SK-N-SH (cell line): Measurements from ENCODE around the gene AUTS2. TPM values are rescaled to one million over a fixed set of nuclear protein-coding genes. Genes with fewer than 3 reads are reported as not detected.

Experiments
- CTCF ChIA-PET: fragments of 300-600, 350-600 bp; formaldehyde crosslinking; extraction: SDS; loops from one replicate; lab custom pipeline; 2021; lab: Yijun Ruan, JAX
- POLR2A ChIA-PET: fragments of 350-600 bp; sonication (Branson Sonifier 250); formaldehyde crosslinking; extraction: SDS; loops from one replicate; lab custom pipeline; 2020; ENCODE audit warnings: antibody characterized with exemption, inconsistent platforms; lab: Yijun Ruan, JAX
- DNase-seq: peaks from one replicate; pipeline ENCODE4 v3.0.0; 2012
- H2AFZ ChIP-seq: fragments of 200-600 bp; sonication (generic); 2 replicates; pipeline ENCODE4 v1.8.1; 2016; ENCODE audit warnings: antibody characterized with exemption, mild to moderate bottlenecking, low read depth
- H3F3A ChIP-seq: fragments of 200-600 bp; sonication (generic); replicated peaks from 2 replicates; pipeline ENCODE3; 2016; ENCODE audit warnings: antibody characterized with exemption, mild to moderate bottlenecking; ENCODE audit not compliant: insufficient read depth
- H3K27ac ChIP-seq, 2 experiments: fragments of 200-500 bp in 1 of 2; fragments of 200-600 bp in 1 of 2; sonication (Bioruptor generic) in 1 of 2; sonication (generic), shearing (Covaris generic) in 1 of 2; 2 replicates each; pipeline versions ENCODE4 v1.5.1 to v1.6.1; 2014 to 2016; ENCODE audit warnings: low read depth in 2 of 2, inconsistent platforms in 1 of 2, low read length in 1 of 2, mild to moderate bottlenecking in 1 of 2, mixed read lengths in 1 of 2
- H3K27me3 ChIP-seq: fragments of 200-600 bp; sonication (generic), shearing (Covaris generic); 2 replicates; pipeline ENCODE4 v1.6.1; 2016; ENCODE audit warnings: mixed run types; ENCODE audit not compliant: insufficient read depth
- H3K36me3 ChIP-seq, 2 experiments: fragments of 200-500 bp in 1 of 2; fragments of 200-600 bp in 1 of 2; sonication (Bioruptor generic) in 1 of 2; sonication (generic) in 1 of 2; replicated peaks in 1 of 2; 2 replicates each; pipeline versions ENCODE3 to v1.5.1; 2014 to 2016; ENCODE audit warnings: low read length in 1 of 2, mild to moderate bottlenecking in 1 of 2; ENCODE audit not compliant: insufficient read depth in 2 of 2, control insufficient read depth in 1 of 2
- H3K4me1 ChIP-seq, 2 experiments: fragments of 200-500 bp in 1 of 2; fragments of 200-600 bp in 1 of 2; sonication (Bioruptor generic) in 1 of 2; sonication (generic), shearing (Covaris generic) in 1 of 2; 2 replicates each; pipeline versions ENCODE4 v1.5.1 to v1.6.1; 2014 to 2016; ENCODE audit warnings: low read depth in 1 of 2, low read length in 1 of 2, mixed run types in 1 of 2; ENCODE audit not compliant: insufficient read depth in 2 of 2, control insufficient read depth in 1 of 2
- H3K4me2 ChIP-seq: fragments of 200-600 bp; sonication (generic), shearing (Covaris generic); 2 replicates; pipeline ENCODE4 v1.6.1; 2017; ENCODE audit warnings: mixed run types
- H3K4me3 ChIP-seq, 2 experiments: fragments of 200-500 bp in 1 of 2; fragments of 200-600 bp in 1 of 2; sonication (Bioruptor generic) in 1 of 2; sonication (generic), shearing (Covaris generic) in 1 of 2; 2 replicates each; pipeline versions ENCODE4 v1.5.1 to v1.8.1; 2014 to 2016; ENCODE audit warnings: low read depth in 2 of 2, inconsistent platforms in 1 of 2, low read length in 1 of 2, mild to moderate bottlenecking in 1 of 2, mixed read lengths in 1 of 2, moderate library complexity in 1 of 2
- H3K79me2 ChIP-seq: fragments of 200-600 bp; sonication (generic); 2 replicates; pipeline ENCODE4 v1.8.1; 2017; ENCODE audit warnings: mild to moderate bottlenecking; ENCODE audit not compliant: insufficient read depth
- H3K9ac ChIP-seq: fragments of 200-600 bp; sonication (generic); 2 replicates; pipeline ENCODE4 v1.6.1; 2017; ENCODE audit warnings: mixed run types
- H3K9me2 ChIP-seq: fragments of 200-600 bp; sonication (generic); 2 replicates; pipeline ENCODE4 v1.6.1; 2017; ENCODE audit warnings: mixed run types
- H3K9me3 ChIP-seq: fragments of 200-600 bp; sonication (generic); 2 replicates; pipeline ENCODE4 v1.6.1; 2017; ENCODE audit warnings: mixed run types, mild to moderate bottlenecking, moderate library complexity
- H4K20me1 ChIP-seq: fragments of 200-600 bp; sonication (generic); 2 replicates; pipeline ENCODE4 v1.6.1; 2017; ENCODE audit warnings: mild to moderate bottlenecking, mixed run types; ENCODE audit not compliant: insufficient read depth
- CHD2 ChIP-seq: fragments of 150-350 bp; IDR thresholded peaks from 2 replicates; pipeline ENCODE4 v1.6.1; 2018; ENCODE audit warnings: low read length; ENCODE audit not compliant: partially characterized antibody
- CTCF ChIP-seq: fragments of 200-600 bp; sonication (generic); IDR thresholded peaks from 2 replicates; pipeline ENCODE4 v1.6.1; 2017; ENCODE audit warnings: antibody characterized with exemption, mild to moderate bottlenecking, moderate library complexity
- ELF1 ChIP-seq: IDR thresholded peaks from 2 replicates; pipeline ENCODE4 v1.4.0; 2012
- IRF3 ChIP-seq: fragments of 150-350 bp; IDR thresholded peaks from 2 replicates; pipeline ENCODE4 v1.6.1; 2016; ENCODE audit warnings: mild to moderate bottlenecking, low read depth, low read length
- MXI1 ChIP-seq: IDR thresholded peaks from 2 replicates; pipeline ENCODE4 v1.6.1; 2012; ENCODE audit warnings: mild to moderate bottlenecking, low read depth, low read length, improper control_type of control experiment
- RAD21 ChIP-seq: IDR thresholded peaks from 2 replicates; pipeline ENCODE4 v1.6.1; 2012; ENCODE audit warnings: mild to moderate bottlenecking, low read length
- RCOR1 ChIP-seq: fragments of 150-350 bp; IDR thresholded peaks from 2 replicates; pipeline ENCODE4 v1.6.1; 2017; ENCODE audit warnings: antibody characterized with exemption, low read length
- SMC3 ChIP-seq: IDR thresholded peaks from 2 replicates; pipeline ENCODE4 v1.6.1; 2012; ENCODE audit warnings: low read depth, low read length, improper control_type of control experiment
- TAF1 ChIP-seq: IDR thresholded peaks from 2 replicates; pipeline ENCODE4 v1.6.1; 2012; ENCODE audit warnings: low read depth, mild to moderate bottlenecking, low read length, moderate library complexity, borderline replicate concordance
- WGBS: methylation state at CpG from one replicate; pipeline ENCODE4 v1.1.6; 2017; ENCODE audit warnings: low lambda C conversion rate; 5-methylcytosine and 5-hydroxymethylcytosine counted together
- polyA plus RNA-seq, 3 experiments: library from polyadenylated mRNA; depleted of rRNA; stranded (reverse); fragments of >200 nt; gene quantifications; 2 replicates each; pipeline ENCODE4 v1.2.3, GENCODE V29; 2012

The AUTS2 gene
- polyA plus RNA-seq, 1 of the 3 experiments (the other 2 are of a cell fraction) = 15.6 TPM

DNA sequence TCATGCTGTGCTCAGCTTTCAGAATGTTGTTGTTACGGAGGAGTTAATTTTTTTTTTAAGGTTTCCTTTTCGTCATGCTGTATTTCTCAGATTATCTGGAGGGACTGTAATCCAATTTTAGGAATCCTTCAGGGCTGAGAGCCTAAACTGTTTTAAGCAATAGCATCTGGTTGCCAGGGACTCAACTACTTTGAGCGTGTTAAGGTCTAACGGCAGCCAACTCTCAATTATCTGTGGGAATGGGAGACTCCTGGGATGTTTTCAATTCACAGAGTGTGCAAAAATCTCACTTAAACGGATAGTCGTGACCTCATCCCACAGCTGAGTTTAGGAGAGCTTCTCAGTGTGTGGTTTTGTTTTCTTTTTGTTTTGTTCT, 291.7 kb downstream of the AUTS2 start:
- CTCF ChIA-PET = interaction anchor here (1.1 kb wide), 1 partner anchor 42 kb away, joined by 3 read pairs; no protein-coding TSS in a partner anchor
- WGBS = 79% methylated on average over 6 of the region's 6 CpGs
- no peaks in the 10 kb centered on the region for H3K9me3 ChIP-seq
- peak overlapping the region in 1 of 2 experiments; percentile 66; a peak in 2 of 4 replicates for H3K27ac ChIP-seq
- H3K27me3 ChIP-seq = no peaks in the 10 kb centered on the region
- POLR2A ChIA-PET = no interaction called here
- H3F3A ChIP-seq = no peaks in the 10 kb centered on the region
- no peak for DNase-seq
- H3K4me2 ChIP-seq = no peak overlapping the region
- no peaks in the 10 kb centered on the region; the same call in 1 of the 2 replicates for H3K79me2 ChIP-seq
- no peaks in the 10 kb centered on the region for H3K36me3 ChIP-seq
- H3K4me1 ChIP-seq = peaks cover 5 to 14% of the 10 kb centered on the region in 2 experiments; a peak in 3 of 4 replicates
- TF ChIP-seq RAD21 (peak; percentile 9; the same call in 1 of the 2 replicates), RCOR1 (peak; percentile 65; the same call in 1 of the 2 replicates), ELF1 (no peak)
- TF ChIP-seq, all 33 proteins: peak for 2
- 0 out of 2 replicates have a peak, but pooled peaks cover 5% of the 10 kb centered on the region for H4K20me1 ChIP-seq
- no peak overlapping the region for H3K4me3 ChIP-seq
- H2AFZ ChIP-seq = no peak overlapping the region
- no peak overlapping the region for H3K9ac ChIP-seq
- no peaks in the 10 kb centered on the region for H3K9me2 ChIP-seq

- H3K4me2 ChIP-seq = no peak overlapping the region
- peaks cover 5 to 20% of the 10 kb centered on the region in 2 experiments; a peak in 3 of 4 replicates for H3K4me1 ChIP-seq
- TF ChIP-seq IRF3 = no peak
- TF ChIP-seq RCOR1 = peak; percentile 3; the same call in 1 of the 2 replicates
- peak; percentile 19; the same call in 1 of the 2 replicates for TF ChIP-seq CTCF
- peak; percentile 37 for TF ChIP-seq RAD21
- no peaks in the 10 kb centered on the region for H3F3A ChIP-seq
- ChIA-PET POLR2A (no interaction called here), CTCF (interaction anchor here (0.6 to 1.6 kb wide), 8 partner anchors 10 to 293 kb away, joined by 3 to 5 read pairs (median 3); no protein-coding TSS in a partner anchor)
- H3K9ac ChIP-seq = no peak overlapping the region
- DNase-seq = no peak
- no peaks in the 10 kb centered on the region for H3K9me3 ChIP-seq
- H4K20me1 ChIP-seq = 0 out of 2 replicates have a peak, but pooled peaks cover 5% of the 10 kb centered on the region
- H3K27ac ChIP-seq = no peak overlapping the region; a peak in 1 of 4 replicates
- H3K27me3 ChIP-seq = no peaks in the 10 kb centered on the region
- H3K36me3 ChIP-seq = no peaks in the 10 kb centered on the region
- H2AFZ ChIP-seq = no peak overlapping the region
- no peaks in the 10 kb centered on the region for H3K9me2 ChIP-seq
- H3K79me2 ChIP-seq = no peaks in the 10 kb centered on the region; the same call in 1 of the 2 replicates
- no peak overlapping the region for H3K4me3 ChIP-seq
These were observed 294.5 kb downstream of the AUTS2 start for GRCh38 chr7:69892790-69893189.

DNA sequence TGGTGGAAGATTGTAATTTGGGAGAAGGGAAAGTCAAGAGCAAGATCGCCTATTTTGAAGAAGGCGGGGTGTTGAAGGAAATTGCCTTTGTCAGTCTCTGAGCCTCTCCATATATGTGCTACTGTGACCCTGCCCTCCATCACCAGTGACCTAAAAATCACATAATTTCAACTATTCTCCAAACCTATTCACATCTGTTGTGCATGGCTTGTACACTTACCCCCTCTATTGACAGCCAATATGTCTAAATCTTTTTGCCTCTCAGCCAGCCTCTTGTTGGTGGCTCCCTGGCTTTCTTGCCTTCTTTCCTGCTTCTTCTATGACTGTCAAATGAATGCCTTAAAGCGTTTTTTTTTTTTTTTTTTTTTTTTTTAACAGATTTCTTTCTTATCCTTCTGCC, 295.6 kb downstream of the AUTS2 start:
- Histone ChIP-seq H2AFZ (no peak overlapping the region), H3F3A (no peaks in the 10 kb centered on the region), H3K4me2 (no peak overlapping the region), H3K9ac (no peak overlapping the region), H3K9me2 (no peaks in the 10 kb centered on the region), H3K4me3 (no peak overlapping the region), H3K4me1 (peaks cover 4 to 25% of the 10 kb centered on the region in 2 experiments; a peak in 3 of 4 replicates), H3K79me2 (no peaks in the 10 kb centered on the region; the same call in 1 of the 2 replicates), H3K9me3 (no peaks in the 10 kb centered on the region), H4K20me1 (0 out of 2 replicates have a peak, but pooled peaks cover 5% of the 10 kb centered on the region), H3K27me3 (no peaks in the 10 kb centered on the region), H3K36me3 (no peaks in the 10 kb centered on the region), H3K27ac (peak overlapping the region in 1 of 2 experiments; percentile 73; a peak in 2 of 4 replicates)
- ChIA-PET CTCF (interaction anchor here (1.0 to 1.6 kb wide), 3 partner anchors 22 to 74 kb away, joined by 3 to 5 read pairs (median 4); no protein-coding TSS in a partner anchor), POLR2A (no interaction called here)
- TF ChIP-seq MXI1 = 0 out of 2 replicates have a peak, but pooled peaks have one; percentile 3
- TF ChIP-seq CTCF = peak; percentile 64
- peak; percentile 95 for TF ChIP-seq RAD21
- TF ChIP-seq TAF1 = no peak
- peak; percentile 72 for TF ChIP-seq SMC3
- peak; percentile 4 for TF ChIP-seq CHD2
- 57% methylated on average over 3 of the region's 3 CpGs for WGBS
- DNase-seq = peak; percentile 51
